ENCODE results near the gene SHROOM3.

Gene SHROOM3

DNA sequence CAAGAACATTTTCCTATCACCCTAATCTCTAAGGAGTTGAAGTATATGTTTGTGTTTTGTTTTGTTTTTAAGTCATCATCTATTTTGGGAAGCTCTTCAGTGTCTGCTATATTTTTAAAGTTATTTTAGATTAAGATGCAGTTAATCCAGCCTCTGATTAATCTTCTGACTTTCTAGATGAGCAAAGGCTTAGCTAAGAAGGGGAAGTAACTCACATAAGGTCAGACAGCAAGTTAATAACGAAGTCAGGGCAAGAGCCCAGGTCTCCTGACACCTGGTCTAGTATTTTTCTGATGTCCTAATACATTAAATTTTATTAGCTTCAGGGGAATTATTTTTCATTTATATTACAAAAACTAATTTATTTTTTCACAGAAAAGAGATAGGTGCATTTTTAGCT, 294.4 kb downstream of the SHROOM3 start:
- no peak for FAIRE-seq

DNA sequence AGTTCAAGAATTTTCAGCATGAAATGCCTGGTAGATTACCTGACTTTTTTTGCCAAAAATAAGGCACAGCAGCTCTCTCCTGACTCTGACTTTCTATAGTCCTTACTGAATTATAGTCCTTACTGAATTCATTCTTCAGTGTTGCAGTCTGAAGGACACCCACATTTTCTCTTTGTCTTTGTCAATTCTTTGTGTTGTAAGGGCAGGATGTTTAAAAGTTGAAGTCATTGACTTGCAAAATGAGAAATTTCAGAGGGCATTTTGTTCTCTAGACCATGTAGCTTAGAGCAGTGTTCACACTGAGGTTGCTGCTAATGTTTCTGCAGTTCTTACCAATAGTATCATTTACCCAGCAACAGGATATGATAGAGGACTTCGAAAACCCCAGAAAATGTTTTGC, 295.0 kb downstream of the SHROOM3 start:
- no peak for FAIRE-seq

DNA sequence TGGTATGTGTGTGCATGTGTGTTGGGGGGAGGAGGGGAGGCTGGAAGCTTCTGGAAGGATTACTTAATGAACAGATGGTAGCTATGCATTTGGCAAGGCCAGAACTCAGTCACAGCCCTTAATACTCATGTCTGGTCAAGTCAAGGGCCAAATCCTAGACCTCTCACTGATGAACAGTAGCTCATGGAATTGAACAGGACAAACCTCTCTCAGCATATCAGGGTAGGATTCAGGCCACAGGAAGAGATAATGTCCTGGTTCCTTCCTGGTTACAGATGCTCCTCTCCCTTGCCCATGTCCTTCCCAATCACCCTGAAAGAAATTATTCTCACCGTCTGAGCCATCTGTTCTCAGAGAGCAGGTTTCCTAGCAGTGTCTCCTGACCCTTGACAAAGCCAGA, 297.2 kb downstream of the SHROOM3 start:
- no peak for FAIRE-seq

DNA sequence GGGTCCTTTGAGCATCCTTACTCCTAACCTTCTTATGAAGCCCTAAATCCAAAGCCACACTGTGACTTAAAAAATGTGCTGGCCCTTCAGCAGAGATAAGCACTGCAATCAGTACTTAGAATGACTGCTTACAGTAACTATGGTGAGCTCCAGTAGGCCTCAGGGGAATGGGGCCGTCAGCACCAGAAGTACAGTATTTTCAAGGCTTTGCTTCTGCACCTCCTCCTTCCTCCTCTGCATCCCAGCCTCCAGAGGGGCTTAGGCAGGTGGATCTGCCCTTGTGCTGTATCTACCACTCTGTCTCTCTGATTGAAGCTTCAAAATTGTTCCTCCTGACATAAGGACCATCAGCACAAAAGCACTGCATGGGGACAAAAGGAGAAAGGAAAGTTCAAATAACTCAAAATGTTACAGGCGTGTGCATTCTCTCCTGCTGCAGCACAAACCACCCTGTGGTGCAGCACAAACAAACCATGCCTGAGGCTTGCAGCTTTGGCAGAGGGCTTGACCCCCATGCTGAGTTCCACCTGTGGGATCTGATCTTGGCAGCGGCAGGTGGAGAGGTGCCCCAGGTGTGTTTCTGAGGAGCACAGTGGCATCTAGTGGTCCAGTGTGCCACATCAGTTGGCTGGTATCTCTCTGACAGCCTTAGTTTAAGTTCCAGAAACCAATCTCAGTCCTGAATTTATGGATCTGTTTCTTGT, 298.2 kb downstream of the SHROOM3 start:
- no peak for FAIRE-seq

DNA sequence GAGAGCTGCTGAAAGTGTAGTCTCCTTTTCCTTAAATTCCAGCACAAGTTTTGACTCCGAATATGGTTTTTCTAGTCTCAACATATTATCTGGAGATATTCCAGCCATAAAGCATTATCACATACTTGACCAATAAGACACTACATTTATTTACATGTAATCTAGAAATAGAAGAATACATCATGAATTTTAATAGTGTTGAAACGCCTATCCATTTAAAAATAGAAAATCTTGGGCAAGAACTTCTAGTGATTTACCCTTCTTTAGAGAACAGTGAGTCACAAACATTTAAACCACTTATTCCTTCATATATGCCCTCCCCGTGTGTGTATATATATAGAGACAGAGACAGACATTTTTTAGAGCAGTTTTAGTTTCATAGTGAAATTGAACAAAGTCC, 301.4 kb downstream of the SHROOM3 start:
- no peak for FAIRE-seq

DNA sequence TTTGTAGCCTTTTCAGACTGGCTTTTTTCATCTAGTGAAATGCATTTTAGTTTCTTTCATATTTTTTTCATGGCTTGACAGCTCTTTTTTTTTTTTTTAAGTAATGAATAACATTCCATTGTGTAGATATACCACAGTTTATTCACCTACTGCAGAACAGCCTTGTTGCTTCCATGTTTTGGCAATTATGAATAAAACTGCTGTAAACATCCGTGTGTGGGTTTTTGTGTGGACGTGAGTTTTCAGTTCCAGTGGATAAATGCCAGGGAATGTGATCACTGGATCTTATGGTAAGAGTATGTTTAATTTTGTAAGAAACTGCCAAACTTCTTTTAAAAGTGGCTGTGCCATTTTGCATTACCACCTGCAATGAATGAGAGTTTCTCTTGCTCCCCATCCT, 302.2 kb downstream of the SHROOM3 start:
- no peak for FAIRE-seq

DNA sequence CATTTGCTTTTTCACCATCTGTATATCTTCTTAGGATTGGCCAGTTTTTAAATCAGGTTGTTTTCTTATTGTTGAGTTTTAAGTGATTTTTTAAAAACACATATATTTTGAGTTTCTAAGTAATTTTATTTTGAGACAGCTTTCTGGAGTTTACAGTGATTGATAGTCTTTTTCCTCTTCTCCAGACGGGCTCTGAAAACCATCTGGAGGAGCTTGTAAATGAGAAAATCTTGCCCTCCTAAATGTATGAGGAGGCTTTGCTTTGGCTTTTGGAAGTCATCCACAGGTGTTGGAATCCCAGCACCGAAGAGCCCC, 302.7 kb downstream of the SHROOM3 start:
- FAIRE-seq: no peak

DNA sequence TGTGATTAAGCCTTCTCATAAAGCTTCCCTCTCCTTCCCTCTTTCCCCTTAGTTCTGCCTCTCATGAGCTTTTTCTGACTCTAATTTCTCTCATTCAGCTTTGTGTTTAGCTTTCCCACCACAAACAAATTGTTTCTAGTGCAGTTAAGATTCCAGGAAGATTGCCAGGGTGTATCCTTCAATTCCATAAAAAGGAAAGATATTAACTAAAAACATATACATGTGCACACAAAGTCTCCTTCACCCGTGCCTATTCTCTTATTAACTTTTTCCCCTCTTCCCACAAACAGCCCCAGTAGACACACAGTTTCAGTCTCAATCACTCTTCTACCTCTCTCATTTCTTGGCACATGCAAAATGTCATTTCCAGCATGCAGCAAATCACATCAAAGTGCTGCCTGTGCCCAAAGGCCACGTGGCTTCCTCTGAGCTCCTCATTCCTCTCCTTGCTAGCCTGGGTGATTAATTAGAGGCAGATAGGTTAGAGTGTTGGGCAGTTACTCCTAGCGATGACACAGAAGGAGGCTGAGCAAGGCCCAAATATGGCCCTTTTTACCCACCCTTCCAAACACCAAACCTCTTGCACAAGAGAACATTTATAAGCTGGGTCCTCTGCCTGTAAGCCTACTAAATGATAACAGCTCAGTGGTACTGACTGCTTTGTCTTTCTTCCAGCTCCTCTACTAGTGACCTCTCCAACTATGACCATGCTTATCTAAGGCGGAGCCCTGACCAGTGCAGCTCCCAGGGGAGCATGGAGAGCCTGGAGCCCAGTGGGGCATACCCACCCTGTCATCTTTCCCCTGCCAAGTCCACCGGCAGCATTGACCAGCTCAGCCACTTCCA, 303.3 kb downstream of the SHROOM3 start:
- no peak for FAIRE-seq

DNA sequence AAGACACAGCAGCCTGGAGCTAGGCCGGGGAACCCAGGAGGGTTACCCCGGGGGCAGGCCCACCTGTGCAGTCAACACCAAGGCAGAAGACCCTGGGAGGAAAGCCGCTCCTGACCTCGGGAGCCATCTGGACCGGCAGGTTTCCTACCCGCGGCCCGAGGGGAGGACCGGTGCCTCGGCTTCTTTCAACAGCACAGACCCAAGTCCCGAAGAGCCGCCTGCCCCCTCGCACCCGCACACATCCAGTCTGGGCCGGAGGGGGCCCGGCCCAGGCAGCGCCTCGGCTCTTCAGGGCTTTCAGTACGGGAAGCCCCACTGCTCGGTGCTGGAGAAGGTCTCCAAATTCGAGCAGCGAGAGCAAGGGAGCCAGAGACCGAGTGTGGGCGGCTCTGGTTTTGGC, 305.2 kb downstream of the SHROOM3 start:
- FAIRE-seq: no peak

DNA sequence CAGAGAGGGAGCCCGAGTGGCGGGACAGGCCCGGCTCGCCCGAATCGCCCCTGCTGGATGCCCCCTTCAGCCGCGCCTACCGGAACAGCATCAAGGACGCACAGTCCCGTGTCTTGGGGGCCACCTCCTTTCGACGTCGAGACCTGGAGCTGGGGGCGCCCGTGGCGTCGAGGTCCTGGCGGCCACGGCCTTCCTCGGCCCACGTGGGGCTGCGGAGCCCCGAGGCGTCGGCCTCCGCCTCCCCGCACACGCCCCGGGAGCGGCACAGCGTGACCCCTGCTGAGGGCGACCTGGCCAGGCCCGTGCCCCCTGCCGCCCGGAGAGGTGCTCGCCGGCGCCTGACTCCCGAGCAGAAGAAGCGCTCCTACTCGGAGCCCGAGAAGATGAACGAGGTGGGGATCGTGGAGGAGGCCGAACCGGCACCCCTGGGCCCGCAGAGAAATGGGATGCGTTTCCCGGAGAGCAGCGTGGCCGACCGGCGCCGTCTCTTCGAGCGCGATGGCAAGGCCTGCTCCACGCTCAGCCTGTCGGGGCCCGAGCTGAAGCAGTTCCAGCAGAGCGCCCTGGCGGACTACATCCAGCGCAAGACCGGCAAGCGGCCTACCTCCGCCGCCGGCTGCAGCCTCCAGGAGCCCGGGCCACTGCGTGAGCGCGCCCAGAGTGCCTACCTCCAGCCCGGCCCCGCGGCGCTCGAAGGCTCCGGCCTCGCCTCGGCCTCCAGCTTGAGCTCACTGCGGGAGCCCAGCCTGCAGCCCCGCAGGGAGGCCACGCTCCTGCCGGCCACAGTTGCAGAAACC, 306.0 kb downstream of the SHROOM3 start:
- FAIRE-seq: no peak

DNA sequence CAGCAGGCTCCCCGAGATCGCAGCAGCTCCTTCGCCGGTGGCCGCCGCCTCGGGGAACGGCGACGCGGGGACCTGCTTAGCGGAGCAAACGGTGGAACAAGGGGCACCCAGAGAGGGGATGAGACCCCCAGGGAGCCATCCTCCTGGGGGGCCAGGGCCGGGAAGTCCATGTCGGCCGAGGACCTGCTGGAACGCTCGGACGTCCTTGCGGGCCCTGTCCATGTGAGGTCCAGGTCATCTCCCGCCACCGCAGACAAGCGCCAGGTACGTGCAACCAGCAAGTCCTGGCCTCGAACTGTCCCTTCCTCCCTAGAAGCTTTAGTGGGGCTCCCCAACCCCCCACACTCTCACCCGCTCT, 306.6 kb downstream of the SHROOM3 start:
- no peak for FAIRE-seq

DNA sequence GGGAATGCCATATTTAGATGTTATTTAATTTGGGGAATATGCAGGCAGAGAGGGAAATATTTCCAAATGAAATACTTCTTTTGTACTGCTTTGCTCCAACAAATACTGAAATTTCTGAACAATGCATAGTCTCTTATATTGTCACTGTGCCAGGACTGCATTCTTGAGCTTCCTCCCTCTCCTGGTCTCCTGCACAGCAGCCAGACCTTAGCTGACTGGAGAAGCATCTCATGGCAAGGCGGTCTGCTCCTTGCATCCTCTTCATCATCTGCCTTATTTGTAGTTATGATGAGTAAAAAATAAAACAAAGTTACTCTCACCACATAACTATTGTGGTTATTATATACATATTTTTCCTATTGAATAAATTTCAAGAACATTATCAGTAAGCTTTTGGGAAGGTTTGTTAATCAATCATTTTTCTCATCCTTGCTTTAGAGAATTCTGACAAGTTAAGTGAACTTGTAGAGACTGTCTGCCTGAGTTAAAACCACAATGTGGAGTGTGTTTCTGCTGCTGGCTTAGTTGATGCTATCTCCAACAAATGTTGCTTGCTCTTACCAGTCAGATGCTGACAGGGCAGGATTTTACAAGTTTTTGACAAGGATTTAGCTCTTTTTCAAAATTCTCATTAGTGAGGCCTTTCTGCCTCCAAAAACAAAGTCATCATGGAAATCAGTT, 309.4 kb downstream of the SHROOM3 start:
- no peak for FAIRE-seq

DNA sequence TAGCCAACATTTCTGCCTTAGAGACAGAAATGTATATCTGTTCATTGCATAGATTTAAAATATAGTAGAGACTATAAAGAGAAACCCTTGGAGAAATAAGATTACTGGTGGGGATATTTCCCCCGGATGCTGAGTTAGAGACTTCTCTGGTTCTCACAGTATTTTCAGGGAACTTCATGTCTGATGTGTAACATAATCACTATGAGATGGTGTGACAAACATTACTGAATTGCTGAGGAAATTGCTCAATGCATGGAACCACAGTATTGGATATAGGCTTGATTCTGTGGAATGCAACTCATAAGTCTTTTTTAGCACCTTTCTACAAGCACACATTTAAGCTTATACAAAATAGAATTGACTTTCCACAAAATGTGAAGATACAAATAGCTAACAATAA, 310.2 kb downstream of the SHROOM3 start:
- FAIRE-seq: no peak

DNA sequence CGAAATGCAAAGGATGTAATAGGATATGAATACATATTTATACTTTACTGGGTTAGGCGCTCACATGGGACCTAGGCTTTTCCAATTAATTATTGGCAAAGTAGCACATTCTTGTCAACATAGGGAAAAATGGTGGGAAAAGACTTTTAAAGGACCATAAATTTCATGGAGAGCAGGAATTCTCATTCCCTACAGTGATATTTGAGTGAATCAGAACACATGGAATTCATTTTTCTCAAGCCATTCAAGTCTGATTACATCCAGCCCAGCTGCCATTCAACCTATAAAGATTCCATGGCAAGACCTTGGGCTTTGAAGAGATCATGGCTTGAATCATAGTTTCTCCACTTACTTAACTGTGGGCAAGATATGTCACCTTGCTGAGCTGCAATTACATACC, 312.5 kb downstream of the SHROOM3 start:
- FAIRE-seq: no peak

DNA sequence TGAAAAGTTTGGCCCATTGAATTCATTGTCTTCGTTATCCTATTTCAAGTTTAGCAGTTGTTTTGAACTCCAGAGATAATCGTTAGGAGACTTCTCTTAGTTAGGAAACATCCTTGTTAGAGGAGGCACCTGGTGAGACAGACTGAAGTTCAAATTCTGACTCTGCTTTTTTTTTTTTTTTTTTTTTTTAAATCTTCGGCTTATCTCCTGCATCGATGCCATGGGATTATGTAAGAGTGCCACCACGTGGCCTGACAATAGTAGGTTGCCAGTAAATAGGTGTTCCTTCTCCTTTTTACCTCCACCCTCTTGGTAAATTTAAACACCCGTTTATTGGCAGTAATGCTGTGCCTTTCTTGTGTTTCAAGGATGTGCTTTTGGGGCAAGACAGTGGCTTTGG, 313.6 kb downstream of the SHROOM3 start:
- no peak for FAIRE-seq

DNA sequence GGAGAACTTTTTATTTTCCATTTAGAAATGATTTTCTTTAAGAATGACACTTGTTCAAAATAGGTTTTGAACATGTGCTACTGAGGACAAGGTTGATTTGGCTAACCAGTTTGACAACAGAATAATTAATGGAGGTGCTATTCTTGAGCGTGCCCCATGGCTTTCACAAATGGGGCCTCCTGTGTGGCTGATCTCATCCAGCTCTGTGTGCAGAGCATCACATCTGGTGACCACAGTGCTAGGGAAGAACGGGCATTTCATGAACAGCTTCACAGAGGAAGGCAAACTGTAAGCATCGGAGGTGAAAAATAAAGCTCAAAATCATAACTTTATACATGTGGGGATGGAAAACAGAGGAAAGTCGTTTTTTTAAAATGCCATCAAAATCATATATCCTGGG, 314.3 kb downstream of the SHROOM3 start:
- FAIRE-seq: no peak

DNA sequence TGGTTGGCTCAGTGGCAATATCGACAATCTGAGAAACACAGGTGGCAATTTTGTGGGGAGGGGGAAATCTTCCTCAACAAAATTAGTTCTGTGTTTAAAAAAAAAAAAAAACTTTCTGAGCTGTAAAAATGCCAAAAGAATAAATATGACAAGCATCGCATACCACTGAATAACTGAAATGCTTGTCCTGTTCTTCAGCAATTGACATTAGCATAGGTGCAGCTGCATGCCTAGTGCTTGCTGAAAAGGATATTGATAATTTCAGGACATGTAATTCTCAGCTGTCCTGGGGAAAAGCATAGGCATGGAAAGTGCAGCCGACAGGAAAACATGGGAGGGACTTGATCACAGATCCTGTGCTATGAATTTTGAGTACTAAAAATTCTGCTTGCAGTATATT, 315.7 kb downstream of the SHROOM3 start:
- no peak for FAIRE-seq

DNA sequence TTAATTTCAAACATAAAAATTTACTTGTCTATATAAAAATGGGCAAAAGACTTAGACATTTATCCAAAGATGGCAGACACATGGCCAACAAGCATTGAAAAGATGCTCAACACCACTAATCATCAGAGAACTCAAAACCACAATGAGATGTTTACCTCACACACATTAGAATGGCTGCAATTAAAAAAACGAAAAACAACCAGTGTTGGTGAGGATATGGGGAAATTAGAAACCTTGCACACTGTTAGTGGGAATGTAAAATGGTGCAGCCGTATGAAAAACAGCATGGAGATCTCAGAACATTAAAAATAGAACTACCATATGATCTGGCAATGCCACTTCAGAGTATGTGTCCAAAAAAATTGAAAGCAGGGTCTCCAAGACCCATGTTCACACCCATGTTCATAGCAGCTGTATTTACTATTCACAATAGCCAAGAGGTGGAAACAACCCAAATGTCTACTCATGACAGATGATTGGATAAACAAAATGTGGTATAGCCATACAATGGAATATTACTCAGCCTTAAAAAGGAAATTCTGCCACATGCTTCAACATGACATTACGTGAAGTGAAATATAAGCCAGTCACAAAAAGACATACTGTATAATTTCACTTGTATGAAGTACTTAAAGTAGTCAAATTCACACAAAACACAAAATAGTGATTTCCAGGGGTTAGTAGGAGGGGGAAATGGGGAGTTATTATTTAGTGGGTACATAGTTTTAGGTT, 316.7 kb downstream of the SHROOM3 start:
- FAIRE-seq: no peak

DNA sequence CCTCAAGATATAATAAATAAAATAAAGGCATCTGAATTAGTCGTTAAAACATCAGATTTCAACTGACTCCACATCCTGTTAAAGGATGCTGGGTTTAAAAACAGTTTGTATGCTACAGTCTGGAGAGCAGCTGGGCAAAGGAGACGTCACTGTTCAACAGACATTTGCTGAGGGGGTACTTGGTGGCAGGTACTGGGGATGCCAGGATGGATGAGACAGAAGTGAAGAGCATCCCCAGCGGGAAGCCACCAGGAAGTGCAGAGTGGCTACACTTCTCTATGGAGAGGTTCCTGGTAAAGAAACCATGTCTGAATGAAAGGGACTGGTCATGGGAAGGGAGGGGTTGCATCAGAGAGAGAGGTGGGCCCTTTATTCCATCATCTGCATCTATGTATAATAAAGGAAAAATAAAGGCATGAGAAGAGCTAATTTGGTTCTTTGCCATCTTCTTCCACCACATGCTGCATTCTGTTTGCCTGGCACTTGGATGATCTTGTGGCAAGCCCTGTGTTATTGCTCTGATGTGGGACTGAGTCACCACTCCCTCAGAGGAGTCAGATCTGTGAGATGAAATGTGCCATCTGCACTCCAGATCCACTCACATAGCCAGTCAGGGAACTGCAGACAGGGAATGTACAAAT, 318.0 kb downstream of the SHROOM3 start:
- no peak for FAIRE-seq

DNA sequence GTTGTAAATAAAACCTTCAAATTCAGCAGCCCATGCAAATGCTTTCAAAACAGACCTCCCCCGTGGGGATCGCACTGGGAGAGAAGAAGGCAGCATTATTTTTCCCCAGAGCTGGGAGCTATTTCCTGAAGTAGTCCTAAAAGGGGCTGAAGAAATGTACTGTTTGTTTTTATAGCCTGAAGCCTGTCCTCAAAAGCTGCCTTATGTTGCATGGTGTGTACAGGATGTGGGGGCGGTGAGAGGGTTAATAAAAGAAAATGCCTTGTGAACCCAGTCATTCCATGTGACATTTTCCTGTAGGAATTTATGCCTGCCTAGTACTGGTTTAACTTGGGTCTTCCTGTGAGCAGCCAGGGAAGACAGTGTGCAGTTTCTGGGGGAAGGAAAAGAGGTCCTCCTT, 318.8 kb downstream of the SHROOM3 start:
- no peak for FAIRE-seq

DNA sequence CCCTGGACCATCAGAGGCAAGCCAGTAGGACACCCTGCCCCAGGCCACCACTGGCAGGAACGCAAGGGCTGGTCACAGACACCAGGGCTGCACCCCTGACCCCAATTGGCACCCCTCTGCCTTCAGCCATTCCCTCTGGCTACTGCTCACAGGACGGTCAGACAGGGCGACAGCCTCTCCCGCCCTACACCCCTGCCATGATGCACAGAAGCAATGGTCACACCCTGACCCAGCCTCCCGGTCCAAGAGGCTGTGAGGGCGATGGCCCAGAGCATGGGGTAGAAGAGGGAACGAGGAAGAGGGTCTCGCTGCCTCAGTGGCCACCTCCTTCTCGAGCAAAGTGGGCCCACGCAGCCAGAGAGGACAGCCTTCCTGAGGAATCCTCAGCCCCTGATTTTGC, 319.4 kb downstream of the SHROOM3 start:
- no peak for FAIRE-seq

DNA sequence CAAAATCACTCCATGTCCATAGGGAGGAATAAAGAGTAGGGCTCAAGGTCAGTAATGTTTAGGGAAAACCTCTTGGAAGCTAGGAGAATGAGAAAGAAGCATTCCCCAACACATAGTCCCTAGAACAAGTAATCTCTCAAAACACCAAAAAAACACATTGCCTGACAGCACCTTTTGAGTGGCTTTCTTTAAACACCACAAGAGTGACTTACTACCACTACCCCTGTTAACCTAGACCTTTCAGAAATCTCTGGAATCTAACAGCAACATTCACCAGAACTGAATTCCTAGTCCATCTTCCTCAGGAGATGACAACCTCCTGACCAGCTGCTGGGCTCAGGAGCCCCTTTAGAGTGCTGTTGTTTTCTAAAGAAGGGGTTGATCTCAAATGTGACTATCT, 320.7 kb downstream of the SHROOM3 start:
- no peak for FAIRE-seq

Data from A204.1 (cell line).